HG03378 (cell line): Measurements from ENCODE around the gene MED28.
A peak's percentile ranks its signal among the peaks of the same experiment; 100 is the strongest.
"Not testable (repeated sequence)": the region's sequence is repeated elsewhere in the genome, so short reads cannot be mapped to it uniquely, and the experiment has no call there.

Source experiments
- ATAC-seq: cut with Tn5 transposase; IDR thresholded peaks from one replicate; pipeline ENCODE4 v1.9.1; 2021; ENCODE audit warnings: mild to moderate bottlenecking, moderate library complexity; ENCODE audit not compliant: unreplicated experiment

MED28 gene, protein sequence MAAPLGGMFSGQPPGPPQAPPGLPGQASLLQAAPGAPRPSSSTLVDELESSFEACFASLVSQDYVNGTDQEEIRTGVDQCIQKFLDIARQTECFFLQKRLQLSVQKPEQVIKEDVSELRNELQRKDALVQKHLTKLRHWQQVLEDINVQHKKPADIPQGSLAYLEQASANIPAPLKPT

DNA sequence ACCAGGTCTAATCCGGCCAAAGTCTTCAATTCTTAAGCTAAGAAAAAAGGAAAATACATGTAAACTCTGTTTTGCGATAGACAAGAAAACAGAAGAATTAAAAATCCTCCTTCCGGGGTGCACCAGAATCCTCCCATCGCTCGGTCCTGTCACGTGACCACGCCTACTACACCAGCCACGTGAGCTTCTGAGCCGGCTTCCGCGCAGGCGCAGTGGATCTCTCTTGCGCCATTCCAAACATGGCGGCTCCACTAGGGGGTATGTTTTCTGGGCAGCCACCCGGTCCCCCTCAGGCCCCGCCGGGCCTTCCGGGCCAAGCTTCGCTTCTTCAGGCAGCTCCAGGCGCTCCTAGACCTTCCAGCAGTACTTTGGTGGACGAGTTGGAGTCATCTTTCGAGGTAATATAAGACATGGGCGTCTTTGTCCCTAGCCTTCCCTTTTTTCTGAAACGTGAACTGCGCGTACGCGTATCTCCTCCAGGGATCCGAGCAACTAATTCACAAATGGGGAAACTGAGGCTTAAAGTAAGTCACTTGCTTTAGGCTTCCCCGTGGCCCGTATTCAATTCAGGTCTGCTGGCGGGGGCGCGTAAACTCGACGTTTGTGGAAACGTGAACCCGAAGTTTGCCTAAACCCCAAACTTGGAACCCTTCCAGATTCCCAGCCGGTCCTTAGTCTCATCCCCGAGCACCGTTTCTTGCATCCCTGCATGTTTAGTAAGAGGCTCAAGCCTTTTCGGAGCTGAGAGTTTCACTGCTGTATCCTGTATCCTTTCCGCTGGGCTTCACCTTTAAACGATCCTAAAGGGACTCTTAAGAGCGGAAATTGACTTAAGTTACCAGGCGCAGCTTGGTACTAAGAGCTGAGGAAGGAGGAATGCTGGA is at the start of gene MED28:
Gene MED28, plus strand, starts transcription at position 226 of the 884 bp plus-strand sequence. Its CDS starts 14 bp downstream, at position 240.
- peak; percentile 91 for ATAC-seq

DNA sequence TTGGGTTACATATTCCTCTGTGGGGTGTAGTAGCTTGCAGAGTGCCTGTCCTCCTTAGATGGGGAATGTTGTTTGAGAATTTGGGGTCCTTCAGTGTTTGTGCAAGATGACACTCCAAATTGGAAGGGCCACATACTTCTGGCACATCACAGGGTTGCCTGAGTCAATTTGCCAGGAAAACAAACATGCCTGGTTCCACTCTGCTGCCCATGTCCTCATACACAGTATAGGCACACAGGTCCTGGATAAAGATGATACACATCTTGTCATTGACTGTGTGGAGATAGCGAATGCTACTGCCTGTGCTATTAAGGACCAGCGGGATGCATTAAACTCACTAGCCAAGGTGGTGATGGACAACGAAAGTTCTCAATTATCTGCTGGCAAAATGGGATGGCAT is 48.6 kb upstream of the MED28 start:
- ATAC-seq, result no peak

DNA sequence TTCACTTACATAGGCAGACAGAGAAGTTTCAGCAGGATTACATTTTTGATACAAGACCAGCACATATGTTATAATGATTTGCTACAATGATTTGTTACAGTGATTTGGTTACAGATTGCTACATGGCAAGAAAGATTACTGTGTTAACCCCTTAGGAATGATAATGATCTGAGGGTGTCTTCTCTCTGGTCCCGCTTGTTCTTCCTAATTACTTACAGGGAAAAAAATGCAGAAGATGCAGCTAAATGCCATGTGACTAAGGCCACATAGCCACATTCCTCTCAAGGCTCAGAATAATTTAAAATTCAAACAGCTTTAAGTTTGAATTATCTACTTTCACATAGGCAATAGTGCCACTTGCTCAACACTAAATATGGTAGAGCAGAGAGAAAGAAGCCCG is 47.2 kb upstream of the MED28 start:
- ATAC-seq, result no peak

DNA sequence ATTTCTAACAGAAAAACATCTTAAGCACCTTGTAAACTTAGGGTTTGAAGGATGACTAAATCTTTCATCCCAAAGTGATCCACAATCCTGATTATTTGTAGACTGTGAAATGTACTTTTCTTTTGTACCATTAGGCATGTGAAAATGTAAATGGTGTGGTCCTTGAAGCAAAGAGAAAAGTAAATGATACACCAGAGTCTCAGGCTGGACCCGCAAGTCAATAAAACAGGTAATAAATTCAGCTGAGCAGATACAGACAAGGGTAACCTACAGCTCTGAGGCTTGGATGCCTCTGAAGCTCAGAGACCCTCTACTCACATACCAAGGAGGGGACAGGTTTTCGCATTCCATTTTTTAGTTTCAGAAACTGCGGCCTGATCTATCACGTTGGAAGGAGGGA is 40.2 kb upstream of the MED28 start:
- ATAC-seq, result no peak

DNA sequence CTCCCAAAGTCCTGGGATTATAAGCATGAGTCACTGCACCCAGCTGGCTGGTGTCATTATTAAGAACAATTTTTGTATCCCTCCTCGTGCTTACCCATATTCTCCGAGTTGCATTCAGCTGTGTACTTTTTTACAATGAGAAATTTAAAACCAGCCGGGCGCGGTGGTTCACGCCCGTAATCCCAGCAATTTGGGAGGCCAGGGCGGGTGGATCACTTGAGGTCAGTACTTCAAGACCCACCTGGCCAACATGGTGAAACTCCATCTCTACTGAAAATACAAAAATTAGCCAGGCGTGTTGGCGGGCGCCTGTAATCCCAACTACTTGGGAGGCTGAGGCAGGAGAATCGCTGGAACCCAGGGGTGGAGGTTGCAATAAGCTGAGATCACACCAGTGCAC is 39.3 kb upstream of the MED28 start:
- ATAC-seq, result not testable (repeated sequence)

DNA sequence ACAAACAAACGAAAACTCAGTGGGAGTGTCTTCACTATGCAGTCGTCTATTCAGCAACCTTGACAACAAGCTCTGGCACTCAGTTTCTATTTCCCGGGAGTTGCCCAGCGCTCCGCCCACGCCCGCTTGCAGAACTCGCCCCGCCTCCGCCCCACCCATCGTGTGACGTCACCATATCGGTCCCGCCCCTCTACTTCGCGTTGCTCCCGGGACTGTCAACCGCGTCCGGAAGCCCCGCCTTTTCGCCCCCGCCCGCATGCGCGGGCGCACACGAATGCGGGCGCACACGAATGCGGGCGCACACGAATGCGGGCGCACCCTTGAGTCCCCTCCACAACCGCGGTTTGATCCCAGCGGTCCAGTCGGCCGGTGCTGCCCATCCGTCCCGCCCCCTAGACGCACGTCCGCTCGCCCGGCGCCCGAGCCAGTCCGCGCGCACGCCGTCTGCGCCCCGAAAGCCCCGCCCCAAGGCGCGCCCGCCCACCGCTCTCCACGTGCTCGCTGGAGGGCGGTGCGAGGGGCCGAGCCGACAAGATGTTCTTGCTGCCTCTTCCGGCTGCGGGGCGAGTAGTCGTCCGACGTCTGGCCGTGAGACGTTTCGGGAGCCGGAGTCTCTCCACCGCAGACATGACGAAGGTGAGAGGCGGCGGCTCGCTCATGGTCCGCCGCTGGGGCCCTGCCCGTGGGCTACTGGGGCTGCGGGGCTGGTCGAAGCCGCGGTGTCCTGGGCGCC is 37.3 kb upstream of the MED28 start, which contains the start of gene LAP3:
Gene LAP3, plus strand, starts transcription at position 267 of the 733 bp plus-strand sequence. Its CDS starts 268 bp downstream, at position 535.
- peak; percentile 68 for ATAC-seq

DNA sequence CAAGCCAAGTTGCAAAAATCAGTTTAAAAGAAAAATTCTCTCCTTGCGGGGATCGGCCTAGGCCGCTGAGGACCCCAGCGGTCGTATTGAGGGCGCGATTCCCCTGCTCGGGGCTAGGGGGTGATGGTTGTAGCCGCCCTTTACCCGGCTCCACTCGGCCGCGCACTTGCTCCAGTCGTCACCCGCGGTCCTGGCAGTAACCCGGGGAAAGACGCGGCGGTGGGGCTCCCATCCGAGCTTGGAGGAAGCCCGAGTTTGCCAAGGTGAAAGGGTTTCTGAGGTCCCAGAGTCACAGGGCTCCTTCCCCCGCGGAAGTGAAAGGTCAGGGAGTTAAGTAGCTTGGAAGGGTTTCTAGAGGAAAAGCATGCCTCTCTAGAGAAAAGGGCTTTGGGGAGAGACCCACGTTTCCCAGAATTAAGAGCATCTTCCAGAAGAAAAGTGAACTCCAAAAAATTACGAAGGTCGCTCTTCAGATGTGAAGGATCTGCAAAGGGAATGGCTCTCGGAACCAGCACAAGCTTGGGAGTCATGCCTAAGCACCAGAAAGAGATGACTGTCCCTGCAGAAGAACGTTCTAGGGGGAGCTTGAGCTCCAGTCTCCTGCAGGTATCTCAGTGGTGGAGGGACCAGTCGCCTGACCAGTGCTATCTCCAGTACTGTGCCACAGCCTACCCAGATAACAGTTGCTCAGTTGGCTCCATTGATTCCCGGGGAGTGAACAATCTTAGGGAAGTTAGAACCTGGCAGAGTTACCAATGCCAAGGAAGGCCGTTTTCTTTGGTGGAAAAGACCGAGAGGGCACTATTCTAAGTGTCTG is 36.6 kb upstream of the MED28 start:
- ATAC-seq, result peak; percentile 14

DNA sequence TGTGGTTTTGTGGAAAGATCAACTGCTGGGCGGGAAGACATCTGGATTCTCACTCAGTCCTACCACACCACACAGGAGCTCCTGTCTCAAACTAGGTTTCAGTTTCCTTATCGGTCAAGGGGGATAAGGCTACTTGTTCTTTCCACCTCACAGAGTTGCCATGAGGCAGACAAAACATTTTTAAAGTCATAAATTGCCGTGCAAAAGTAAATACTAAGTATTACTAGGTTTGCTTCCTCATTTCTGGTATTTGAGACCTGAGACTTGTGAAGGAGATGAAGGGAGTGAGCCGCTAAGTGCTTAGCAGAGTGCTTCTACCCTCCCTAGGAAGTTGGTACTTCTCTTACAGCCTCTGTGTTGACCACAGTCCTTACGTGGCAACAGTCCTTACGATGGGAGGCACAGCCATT is 36.0 kb upstream of the MED28 start:
- peak; percentile 50 for ATAC-seq

DNA sequence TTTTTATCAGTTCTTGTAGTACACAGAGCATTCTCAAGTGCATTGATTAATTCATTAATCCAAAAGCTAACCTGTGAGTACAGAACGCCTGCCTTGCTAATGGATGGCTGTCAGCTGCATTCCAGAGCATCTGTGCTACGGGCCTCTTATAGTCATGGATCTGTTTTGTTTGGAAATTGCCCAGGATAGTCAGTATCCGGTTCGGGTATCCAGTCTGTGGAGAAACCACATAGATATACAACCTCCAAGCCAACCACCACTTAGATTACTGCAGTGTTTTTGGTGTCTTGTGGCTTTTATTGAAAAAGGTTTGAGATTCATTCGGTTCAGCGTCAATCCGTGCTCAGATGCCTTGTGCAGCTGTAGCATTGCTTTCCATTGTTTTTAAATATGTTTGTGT is 33.5 kb upstream of the MED28 start:
- ATAC-seq, result no peak

DNA sequence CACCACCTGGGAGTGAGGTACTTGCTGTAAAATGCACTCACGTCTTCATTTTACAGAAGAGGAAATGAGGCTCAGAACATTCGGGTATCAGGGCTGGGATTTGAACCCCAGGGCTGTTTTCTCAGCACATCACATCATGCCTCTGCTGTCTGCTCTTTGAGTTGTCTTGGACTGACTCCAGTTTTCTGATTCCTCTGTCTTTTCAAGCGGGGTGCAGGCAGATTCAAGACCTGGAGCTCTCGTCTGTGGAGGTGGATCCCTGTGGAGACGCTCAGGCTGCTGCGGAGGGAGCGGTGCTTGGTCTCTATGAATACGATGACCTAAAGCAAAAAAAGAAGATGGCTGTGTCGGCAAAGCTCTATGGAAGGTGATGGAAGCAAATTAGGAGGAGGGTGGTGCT is 31.2 kb upstream of the MED28 start:
- ATAC-seq, result no peak

DNA sequence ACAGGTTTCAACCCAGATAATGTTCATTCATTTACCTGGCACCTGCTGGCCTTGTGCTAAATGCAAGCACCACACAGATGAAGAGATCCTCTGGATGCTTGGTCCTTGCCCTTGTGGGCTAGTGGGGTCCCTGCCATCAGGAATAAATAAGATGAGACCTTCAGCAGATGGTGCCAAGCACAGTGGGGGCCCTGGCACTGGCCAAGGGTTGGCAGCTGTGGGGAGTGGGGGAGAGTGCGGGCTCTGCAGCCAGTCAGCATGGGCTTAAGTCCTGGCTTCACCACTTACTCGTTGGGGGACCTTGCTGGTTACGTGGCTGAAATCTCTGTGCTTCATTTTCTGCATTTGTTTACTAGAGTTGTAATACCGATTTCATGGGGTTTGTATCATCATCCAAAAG is 30.5 kb upstream of the MED28 start:
- ATAC-seq, result no peak

DNA sequence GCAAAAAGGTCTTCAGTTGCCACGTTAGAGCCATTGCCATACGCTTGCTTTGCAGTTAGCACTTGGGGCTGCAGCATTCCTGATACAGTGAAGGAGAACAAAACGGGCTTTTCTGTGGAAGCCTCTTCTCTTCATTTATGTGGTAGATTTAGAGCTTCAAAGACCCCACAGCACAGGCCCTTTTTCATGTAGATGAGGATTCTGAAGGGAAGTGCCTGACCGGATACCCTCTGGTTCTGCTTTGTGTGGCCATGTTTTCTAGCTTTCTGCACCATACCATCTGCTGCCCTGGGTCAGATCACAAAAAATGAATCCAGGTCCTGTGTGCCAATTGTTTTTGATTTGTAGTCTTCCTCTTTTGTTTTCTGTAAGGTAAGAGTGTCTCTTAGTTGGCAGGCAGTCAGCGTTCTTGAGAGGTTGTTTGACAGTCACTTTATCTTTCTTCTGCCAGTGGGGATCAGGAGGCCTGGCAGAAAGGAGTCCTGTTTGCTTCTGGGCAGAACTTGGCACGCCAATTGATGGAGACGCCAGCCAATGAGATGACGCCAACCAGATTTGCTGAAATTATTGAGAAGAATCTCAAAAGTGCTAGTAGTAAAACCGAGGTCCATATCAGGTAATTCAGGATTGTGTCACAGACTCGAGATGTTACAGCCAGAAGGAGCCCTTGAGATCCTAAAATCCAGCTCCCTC is 29.8 kb upstream of the MED28 start:
- no peak for ATAC-seq

DNA sequence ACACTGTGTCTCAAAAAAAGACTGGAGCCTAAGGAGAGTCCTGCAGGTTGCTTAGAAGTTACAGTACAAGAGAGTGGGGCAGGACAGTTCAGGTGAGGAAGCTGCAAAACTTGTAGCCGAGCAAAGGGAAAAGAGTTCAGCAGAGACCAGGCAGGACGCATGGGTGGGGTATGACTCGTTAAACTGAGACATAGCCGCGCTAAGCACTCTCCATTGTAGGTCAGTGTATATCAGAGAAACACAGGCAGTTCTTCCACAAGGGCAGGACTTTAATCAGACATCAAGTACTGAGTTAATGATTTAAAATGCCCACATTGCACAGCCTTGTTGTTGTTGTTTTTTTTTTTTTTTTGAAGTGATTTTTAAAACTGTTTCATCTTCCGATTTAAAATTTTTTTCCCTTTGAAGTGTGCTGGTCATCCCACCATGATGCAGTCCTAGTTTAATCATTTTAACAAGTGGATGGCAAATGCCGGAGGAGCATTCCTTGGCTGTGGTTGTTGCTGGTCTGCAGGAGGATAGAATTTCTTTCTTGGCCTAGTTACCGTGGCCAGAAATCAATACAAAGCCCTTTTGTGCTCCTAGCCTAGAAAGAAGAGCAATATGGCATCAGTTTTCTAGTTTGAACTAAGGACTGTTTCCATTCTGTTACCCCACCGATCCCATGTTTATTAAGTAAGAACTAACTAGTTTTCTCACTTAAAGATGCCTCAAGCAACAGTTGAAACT is 27.2 kb upstream of the MED28 start:
- ATAC-seq, result no peak

DNA sequence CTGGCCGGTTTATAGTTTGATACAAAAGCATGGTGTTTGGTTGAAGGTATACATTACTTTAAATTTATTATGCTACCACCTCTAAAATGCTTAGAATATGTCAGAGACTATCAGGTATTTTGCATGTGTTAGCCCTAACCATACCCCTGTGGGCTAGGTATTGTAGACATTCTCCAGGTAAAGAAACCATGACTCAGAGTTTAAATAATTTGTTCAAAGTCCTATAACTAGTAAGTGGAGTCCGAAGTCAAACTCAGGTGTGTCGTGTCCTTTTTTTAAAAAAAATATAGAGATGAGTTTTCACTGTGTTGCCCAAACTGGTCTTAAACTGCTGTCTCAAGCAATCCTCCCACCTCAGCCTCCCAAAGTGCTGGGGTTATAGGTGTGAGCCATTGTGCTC is 25.1 kb upstream of the MED28 start:
- no peak for ATAC-seq

DNA sequence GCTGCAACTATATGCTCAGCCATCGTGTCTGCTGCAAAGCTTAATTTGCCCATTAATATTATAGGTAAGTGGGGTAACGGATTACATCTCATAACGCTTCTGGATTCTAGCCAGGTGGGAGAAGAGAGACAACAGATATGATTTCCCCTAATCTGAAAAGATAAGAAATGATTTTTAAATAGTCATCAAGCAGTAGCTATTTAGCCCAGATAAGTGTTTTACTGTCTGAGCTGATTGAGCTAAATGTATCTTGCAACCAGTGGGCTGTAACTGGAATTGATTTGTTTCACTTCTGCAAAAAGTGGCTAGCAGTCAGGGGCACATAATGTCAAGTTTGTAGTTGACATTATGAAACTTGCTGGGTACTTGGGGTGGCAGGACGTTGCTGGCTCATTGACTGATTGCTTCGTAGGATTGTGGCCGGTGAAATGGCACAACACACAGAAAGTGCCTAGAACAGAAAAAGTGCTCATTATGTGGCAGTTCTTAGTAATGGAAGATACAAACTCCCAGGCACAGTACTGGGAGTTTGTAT is 18.9 kb upstream of the MED28 start:
- peak; percentile 94 for ATAC-seq

DNA sequence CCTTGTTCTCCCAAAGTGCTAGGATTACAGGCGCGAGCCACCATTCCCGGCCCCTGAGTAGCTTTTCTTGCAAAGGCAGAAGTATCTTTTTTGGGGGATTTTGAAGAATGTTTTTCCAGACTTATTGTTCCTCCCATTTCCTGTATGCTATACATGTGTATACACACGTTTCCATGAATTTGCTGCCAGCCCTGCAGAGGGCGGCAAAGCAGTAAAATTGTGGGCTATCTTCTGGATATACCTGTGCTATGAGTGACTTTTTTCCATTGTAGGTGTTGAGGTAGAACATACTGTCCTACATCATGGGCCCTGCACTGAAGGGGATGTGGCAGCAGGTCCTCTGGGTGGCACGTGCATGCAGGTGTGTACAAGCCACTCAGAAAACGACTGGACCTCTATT is 16.9 kb upstream of the MED28 start:
- ATAC-seq, result no peak

DNA sequence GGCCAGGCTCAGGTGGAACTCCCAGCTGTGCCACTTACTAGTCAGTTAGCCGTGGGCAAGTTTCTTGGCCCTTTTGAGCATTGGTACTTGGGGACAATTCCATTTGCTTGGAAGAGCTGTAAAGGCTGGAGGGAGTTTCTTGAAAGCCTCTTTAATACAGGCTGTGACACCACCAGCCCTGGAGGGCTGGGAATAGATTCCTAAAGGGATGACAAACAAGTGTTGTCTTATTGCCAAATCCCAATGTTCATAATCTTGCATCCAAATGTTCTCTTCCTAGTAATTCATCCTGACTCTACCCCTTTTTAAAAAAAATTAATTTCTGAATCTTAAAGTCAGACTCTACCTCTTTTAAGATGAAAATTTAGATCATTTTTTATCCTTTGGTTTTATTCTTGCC is 14.6 kb upstream of the MED28 start:
- ATAC-seq, result no peak

DNA sequence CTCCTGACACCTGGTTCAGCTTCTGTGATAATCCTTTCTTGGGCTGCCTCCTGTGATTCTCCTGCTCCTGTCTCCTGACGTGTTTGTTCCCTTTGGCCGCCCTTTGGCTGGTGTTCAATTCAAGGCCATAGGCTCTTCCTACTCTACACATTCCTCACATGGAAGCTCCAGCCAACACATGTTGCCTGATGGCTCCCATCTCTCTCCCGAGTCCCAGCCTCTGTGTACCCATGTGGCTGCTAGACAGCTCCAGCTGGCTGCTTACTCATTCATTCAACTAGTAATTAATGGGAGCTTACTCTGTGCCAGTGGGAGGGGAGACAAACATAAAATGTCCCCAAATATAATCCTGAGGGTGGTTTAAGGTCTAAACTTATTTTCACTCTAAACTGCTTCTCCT is 9.2 kb upstream of the MED28 start:
- no peak for ATAC-seq

DNA sequence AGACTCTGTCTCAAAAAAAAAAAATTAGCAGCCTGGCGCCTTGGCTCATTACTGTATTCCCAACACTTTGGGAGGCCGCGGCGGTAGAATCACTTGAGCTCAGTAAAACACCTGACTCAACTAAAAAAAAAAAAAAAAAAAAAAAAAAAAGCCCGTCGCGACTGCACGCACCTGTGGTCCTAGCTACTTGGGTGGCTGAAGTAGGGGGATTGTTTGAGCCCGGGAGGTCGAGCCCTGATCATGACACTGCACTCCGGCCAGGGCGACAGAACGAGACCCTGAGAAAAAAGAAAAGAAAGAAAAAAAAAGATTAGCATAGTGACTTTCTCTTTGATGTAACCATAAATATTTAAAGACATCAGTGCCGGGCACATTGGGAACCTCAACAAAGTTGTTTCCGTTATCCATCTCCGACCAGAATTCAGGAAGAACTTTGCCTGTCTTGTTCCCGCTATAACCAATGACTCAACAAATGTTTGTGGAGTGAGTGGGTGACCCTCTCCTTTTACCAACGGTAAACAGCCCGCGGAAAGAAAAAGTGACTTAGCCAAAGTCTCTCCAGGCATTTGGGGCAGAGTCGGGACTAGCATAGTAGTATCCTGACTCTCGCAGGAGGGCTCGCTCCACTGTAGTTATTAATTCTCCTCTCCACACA is 553 bp upstream of the MED28 start:
- ATAC-seq, result peak; percentile 50
